ENCODE data around the gene RHEX. TPM values are rescaled to one million over a fixed set of nuclear protein-coding genes. Genes with fewer than 3 reads are reported as not detected.

The RHEX gene
- total RNA-seq, 1 experiment from 2014 or later, result not detected

- no peak for TF ChIP-seq USF2 (CRISPR knock-in tag; IDR thresholded peaks at IDR 0.05)
- TF ChIP-seq NR2C2 (CRISPR knock-in tag; IDR thresholded peaks at IDR 0.05), result no peak
- TF ChIP-seq ZNF263 (CRISPR knock-in tag; IDR thresholded peaks at IDR 0.05; ENCODE audit: low read depth), result peak; percentile 78
These were observed 64.4 kb downstream of the RHEX start, which contains the start of gene AVPR1B (continued) for GRCh38 chr1:206117151-206117948.

- Mint-ChIP-seq H3K4me3 (no peak overlapping the region), H3K27ac (no peak overlapping the region), H3K36me3 (peaks cover 4% of the 10 kb centered on the region), H3K9me3 (peaks cover 35% of the 10 kb centered on the region), H3K4me1 (peaks cover 15% of the 10 kb centered on the region), H3K27me3 (ENCODE audit: low read depth) (peaks cover 39% of the 10 kb centered on the region)
- ChIA-PET CTCF (no interaction called here), POLR2A (no interaction called here)
- TF ChIP-seq E2F5 (CRISPR knock-in tag; IDR thresholded peaks at IDR 0.05) (no peak), CREB1 (CRISPR knock-in tag; IDR thresholded peaks at IDR 0.05) (no peak), NFYB (CRISPR knock-in tag; conservative IDR thresholded peaks at IDR 0.05; ENCODE audit: low read depth) (no peak), E2F1 (CRISPR knock-in tag; IDR thresholded peaks at IDR 0.05) (no peak), MXD4 (CRISPR knock-in tag; IDR thresholded peaks at IDR 0.05; ENCODE audit: borderline replicate concordance) (no peak), ZBTB21 (CRISPR knock-in tag; IDR thresholded peaks at IDR 0.05; ENCODE audit: borderline replicate concordance) (no peak), ZNF219 (CRISPR knock-in tag; IDR thresholded peaks at IDR 0.05; ENCODE audit: borderline replicate concordance) (no peak), OVOL2 (CRISPR knock-in tag; IDR thresholded peaks at IDR 0.05; ENCODE audit: borderline replicate concordance) (no peak), NR2C2 (CRISPR knock-in tag; IDR thresholded peaks at IDR 0.05) (no peak), ZNF532 (CRISPR knock-in tag; IDR thresholded peaks at IDR 0.05; ENCODE audit: borderline replicate concordance) (no peak), USF2 (CRISPR knock-in tag; IDR thresholded peaks at IDR 0.05) (no peak)
- TF ChIP-seq, protein P1, sequence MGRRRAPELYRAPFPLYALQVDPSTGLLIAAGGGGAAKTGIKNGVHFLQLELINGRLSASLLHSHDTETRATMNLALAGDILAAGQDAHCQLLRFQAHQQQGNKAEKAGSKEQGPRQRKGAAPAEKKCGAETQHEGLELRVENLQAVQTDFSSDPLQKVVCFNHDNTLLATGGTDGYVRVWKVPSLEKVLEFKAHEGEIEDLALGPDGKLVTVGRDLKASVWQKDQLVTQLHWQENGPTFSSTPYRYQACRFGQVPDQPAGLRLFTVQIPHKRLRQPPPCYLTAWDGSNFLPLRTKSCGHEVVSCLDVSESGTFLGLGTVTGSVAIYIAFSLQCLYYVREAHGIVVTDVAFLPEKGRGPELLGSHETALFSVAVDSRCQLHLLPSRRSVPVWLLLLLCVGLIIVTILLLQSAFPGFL (CRISPR knock-in tag; IDR thresholded peaks at IDR 0.05; ENCODE audit: borderline replicate concordance), result no peak
- TF ChIP-seq, protein P2, sequence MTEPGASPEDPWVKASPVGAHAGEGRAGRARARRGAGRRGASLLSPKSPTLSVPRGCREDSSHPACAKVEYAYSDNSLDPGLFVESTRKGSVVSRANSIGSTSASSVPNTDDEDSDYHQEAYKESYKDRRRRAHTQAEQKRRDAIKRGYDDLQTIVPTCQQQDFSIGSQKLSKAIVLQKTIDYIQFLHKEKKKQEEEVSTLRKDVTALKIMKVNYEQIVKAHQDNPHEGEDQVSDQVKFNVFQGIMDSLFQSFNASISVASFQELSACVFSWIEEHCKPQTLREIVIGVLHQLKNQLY (CRISPR knock-in tag; IDR thresholded peaks at IDR 0.05), result no peak
- TF ChIP-seq, protein P3, sequence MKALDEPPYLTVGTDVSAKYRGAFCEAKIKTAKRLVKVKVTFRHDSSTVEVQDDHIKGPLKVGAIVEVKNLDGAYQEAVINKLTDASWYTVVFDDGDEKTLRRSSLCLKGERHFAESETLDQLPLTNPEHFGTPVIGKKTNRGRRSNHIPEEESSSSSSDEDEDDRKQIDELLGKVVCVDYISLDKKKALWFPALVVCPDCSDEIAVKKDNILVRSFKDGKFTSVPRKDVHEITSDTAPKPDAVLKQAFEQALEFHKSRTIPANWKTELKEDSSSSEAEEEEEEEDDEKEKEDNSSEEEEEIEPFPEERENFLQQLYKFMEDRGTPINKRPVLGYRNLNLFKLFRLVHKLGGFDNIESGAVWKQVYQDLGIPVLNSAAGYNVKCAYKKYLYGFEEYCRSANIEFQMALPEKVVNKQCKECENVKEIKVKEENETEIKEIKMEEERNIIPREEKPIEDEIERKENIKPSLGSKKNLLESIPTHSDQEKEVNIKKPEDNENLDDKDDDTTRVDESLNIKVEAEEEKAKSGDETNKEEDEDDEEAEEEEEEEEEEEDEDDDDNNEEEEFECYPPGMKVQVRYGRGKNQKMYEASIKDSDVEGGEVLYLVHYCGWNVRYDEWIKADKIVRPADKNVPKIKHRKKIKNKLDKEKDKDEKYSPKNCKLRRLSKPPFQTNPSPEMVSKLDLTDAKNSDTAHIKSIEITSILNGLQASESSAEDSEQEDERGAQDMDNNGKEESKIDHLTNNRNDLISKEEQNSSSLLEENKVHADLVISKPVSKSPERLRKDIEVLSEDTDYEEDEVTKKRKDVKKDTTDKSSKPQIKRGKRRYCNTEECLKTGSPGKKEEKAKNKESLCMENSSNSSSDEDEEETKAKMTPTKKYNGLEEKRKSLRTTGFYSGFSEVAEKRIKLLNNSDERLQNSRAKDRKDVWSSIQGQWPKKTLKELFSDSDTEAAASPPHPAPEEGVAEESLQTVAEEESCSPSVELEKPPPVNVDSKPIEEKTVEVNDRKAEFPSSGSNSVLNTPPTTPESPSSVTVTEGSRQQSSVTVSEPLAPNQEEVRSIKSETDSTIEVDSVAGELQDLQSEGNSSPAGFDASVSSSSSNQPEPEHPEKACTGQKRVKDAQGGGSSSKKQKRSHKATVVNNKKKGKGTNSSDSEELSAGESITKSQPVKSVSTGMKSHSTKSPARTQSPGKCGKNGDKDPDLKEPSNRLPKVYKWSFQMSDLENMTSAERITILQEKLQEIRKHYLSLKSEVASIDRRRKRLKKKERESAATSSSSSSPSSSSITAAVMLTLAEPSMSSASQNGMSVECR (CRISPR knock-in tag; IDR thresholded peaks at IDR 0.05; ENCODE audit: borderline replicate concordance), result no peak
- no peak for DNase-seq (ENCODE audit: low spot score)
- no peak for ATAC-seq
These were observed 67.4 kb downstream of the RHEX start for GRCh38 chr1:206120406-206120805.

Data from WTC11 (cell line).